Measurements from ENCODE around the gene POMC.

The POMC gene

DNA sequence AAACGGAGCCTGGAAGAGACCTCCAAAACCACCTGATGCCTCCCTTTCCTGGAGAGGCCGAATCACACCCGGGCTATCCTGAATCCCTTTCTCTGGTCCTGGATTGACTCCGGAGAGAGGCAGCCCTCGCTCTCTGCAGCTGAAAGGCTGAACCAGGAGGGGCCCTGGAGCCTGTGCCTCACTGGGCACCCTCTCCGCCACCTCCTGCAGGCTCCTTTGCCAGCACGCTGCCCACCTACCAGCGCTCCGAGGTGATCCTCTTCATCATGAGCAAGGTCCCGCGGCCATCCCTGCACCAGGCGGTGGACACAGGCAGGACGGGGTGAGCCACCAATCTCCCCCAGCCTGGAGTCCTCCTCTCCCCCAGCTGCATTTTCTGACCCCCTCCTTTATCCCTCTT is 35.7 kb downstream of the POMC start:
- no peak for ATAC-seq (ENCODE audit: insufficient read depth, low read depth)
- Histone ChIP-seq H3K27ac (ENCODE audit: low read length) (no peak overlapping the region), H3K36me3 (ENCODE audit: insufficient read depth, low read length) (no peaks in the 10 kb centered on the region), H3K9me3 (ENCODE audit: insufficient read depth, low read length, severe bottlenecking) (no peaks in the 10 kb centered on the region), H3K4me3 (ENCODE audit: low read depth in 1 of 2, low read length in 2 of 2) (no peak overlapping the region), H3K4me2 (ENCODE audit: insufficient read depth, low read length) (no peak overlapping the region), H2AFZ (ENCODE audit: low read depth, low read length) (no peak overlapping the region), H3K27me3 (ENCODE audit: insufficient read depth, low read length, poor library complexity) (peaks cover 29% of the 10 kb centered on the region), H3K79me2 (ENCODE audit: insufficient read depth, low read length) (no peaks in the 10 kb centered on the region), H4K20me1 (ENCODE audit: insufficient read depth, low read length) (no peaks in the 10 kb centered on the region), H3K9ac (ENCODE audit: low read depth, low read length) (no peak overlapping the region), H3K4me1 (ENCODE audit: insufficient read depth, low read length) (peaks cover 4% of the 10 kb centered on the region)
- no peak for DNase-seq
- no peak for TF ChIP-seq CTCF (IDR thresholded peaks at IDR 0.05; ENCODE audit: borderline replicate concordance, extremely low read depth, low read length, poor library complexity, severe bottlenecking)
- no peak for TF ChIP-seq EZH2 (IDR thresholded peaks at IDR 0.05; ENCODE audit: borderline replicate concordance, low read depth, low read length, severe bottlenecking)

- Histone ChIP-seq H3K9ac (ENCODE audit: low read depth, low read length) (no peak overlapping the region), H3K4me2 (ENCODE audit: insufficient read depth, low read length) (no peak overlapping the region), H3K27ac (ENCODE audit: low read length) (no peak overlapping the region), H3K27me3 (ENCODE audit: insufficient read depth, low read length, poor library complexity) (peaks cover 27% of the 10 kb centered on the region), H3K79me2 (ENCODE audit: insufficient read depth, low read length) (no peaks in the 10 kb centered on the region), H3K4me3 (ENCODE audit: low read depth in 1 of 2, low read length in 2 of 2) (no peak overlapping the region), H4K20me1 (ENCODE audit: insufficient read depth, low read length) (no peaks in the 10 kb centered on the region), H3K36me3 (ENCODE audit: insufficient read depth, low read length) (no peaks in the 10 kb centered on the region), H3K4me1 (ENCODE audit: insufficient read depth, low read length) (peaks cover 4% of the 10 kb centered on the region), H2AFZ (ENCODE audit: low read depth, low read length) (no peak overlapping the region), H3K9me3 (ENCODE audit: insufficient read depth, low read length, severe bottlenecking) (no peaks in the 10 kb centered on the region)
- TF ChIP-seq CTCF (IDR thresholded peaks at IDR 0.05; ENCODE audit: borderline replicate concordance, extremely low read depth, low read length, poor library complexity, severe bottlenecking) (no peak), EZH2 (IDR thresholded peaks at IDR 0.05; ENCODE audit: borderline replicate concordance, low read depth, low read length, severe bottlenecking) (no peak)
- DNase-seq (no peak), ATAC-seq (ENCODE audit: insufficient read depth, low read depth) (no peak)
Observed at GRCh38 chr2:25132299-25132635, 36.1 kb downstream of the POMC start.

DNA sequence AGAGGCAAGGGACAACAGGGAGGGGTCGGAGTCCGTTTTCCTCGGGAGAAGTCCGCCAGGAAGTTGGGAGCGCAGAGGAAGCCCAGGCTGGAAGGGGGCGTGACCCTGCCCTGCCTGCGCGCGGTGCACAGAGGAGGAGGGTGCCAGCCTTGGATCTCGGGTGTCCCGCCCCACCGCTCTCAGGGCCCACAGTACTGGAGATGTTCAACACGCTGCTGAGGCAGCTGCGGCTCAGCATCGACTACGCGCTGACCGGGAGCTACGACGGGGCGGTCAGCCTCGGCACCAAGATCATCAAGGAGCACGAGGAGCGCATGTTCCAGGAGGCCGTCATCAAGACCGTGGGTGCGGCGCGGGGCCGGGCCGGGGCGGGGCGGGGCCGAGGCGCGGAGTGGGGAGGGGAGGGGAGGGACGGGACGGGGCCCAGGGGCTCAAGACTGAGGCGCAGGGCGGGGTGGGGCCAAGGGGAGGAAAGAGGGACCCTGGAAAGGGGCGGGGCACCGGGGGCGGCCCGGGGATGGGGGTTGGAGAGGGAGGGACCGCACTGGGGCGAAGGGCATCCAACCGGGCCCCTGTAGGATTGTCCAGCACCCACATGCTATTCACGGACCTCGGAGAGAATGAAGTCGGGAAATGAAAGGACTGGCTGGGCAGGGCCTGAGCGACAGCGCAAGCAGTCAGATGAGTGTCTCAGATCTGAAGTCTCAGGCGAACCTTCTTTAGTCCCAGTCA is 36.6 kb downstream of the POMC start:
- Histone ChIP-seq H3K36me3 (ENCODE audit: insufficient read depth, low read length) (no peaks in the 10 kb centered on the region), H4K20me1 (ENCODE audit: insufficient read depth, low read length) (no peaks in the 10 kb centered on the region), H3K79me2 (ENCODE audit: insufficient read depth, low read length) (no peaks in the 10 kb centered on the region), H3K4me2 (ENCODE audit: insufficient read depth, low read length) (no peak overlapping the region), H3K9ac (ENCODE audit: low read depth, low read length) (no peak overlapping the region), H3K4me3 (ENCODE audit: low read depth in 1 of 2, low read length in 2 of 2) (no peak overlapping the region), H3K27me3 (ENCODE audit: insufficient read depth, low read length, poor library complexity) (peaks cover 22% of the 10 kb centered on the region), H2AFZ (ENCODE audit: low read depth, low read length) (no peak overlapping the region), H3K4me1 (ENCODE audit: insufficient read depth, low read length) (peaks cover 4% of the 10 kb centered on the region), H3K27ac (ENCODE audit: low read length) (no peak overlapping the region), H3K9me3 (ENCODE audit: insufficient read depth, low read length, severe bottlenecking) (no peaks in the 10 kb centered on the region)
- TF ChIP-seq CTCF (IDR thresholded peaks at IDR 0.05; ENCODE audit: borderline replicate concordance, extremely low read depth, low read length, poor library complexity, severe bottlenecking) (no peak), EZH2 (IDR thresholded peaks at IDR 0.05; ENCODE audit: borderline replicate concordance, low read depth, low read length, severe bottlenecking) (no peak)
- no peak for ATAC-seq (ENCODE audit: insufficient read depth, low read depth)
- DNase-seq = no peak

DNA sequence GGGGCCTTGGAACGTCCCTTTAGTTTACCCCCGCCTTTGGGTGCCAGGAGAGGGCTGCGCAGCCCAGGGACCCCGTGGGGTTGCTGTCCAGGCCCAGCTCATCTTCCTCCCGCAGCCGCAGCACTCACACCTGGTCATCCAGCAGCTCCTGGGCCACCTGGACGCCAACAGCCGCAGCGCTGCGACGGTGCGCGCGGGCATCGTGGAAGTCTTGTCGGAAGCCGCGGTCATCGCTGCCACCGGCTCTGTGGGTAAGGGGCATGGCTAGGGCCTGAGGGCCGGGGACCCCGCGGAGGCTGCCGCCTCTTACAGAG is 37.2 kb downstream of the POMC start:
- no peak for TF ChIP-seq CTCF (IDR thresholded peaks at IDR 0.05; ENCODE audit: borderline replicate concordance, extremely low read depth, low read length, poor library complexity, severe bottlenecking)
- TF ChIP-seq EZH2 (IDR thresholded peaks at IDR 0.05; ENCODE audit: borderline replicate concordance, low read depth, low read length, severe bottlenecking) = no peak

More for the DNA sequence above, 37.2 kb downstream of the POMC start:
- Histone ChIP-seq H3K79me2 (ENCODE audit: insufficient read depth, low read length) (no peaks in the 10 kb centered on the region), H2AFZ (ENCODE audit: low read depth, low read length) (no peak overlapping the region), H3K36me3 (ENCODE audit: insufficient read depth, low read length) (no peaks in the 10 kb centered on the region), H3K4me1 (ENCODE audit: insufficient read depth, low read length) (peaks cover 4% of the 10 kb centered on the region), H3K4me3 (ENCODE audit: low read depth in 1 of 2, low read length in 2 of 2) (no peak overlapping the region), H4K20me1 (ENCODE audit: insufficient read depth, low read length) (no peaks in the 10 kb centered on the region), H3K27ac (ENCODE audit: low read length) (no peak overlapping the region), H3K27me3 (ENCODE audit: insufficient read depth, low read length, poor library complexity) (peaks cover 17% of the 10 kb centered on the region), H3K9me3 (ENCODE audit: insufficient read depth, low read length, severe bottlenecking) (no peaks in the 10 kb centered on the region), H3K9ac (ENCODE audit: low read depth, low read length) (no peak overlapping the region), H3K4me2 (ENCODE audit: insufficient read depth, low read length) (no peak overlapping the region)
- ATAC-seq (ENCODE audit: insufficient read depth, low read depth) = no peak
- DNase-seq = no peak

Measured in DND-41 (cell line).